ENCODE results near the gene BTN2A1. TPM values are rescaled to one million over a fixed set of nuclear protein-coding genes. Genes with fewer than 3 reads are reported as not detected.
A peak's percentile ranks its signal among the peaks of the same experiment; 100 is the strongest.
"Not testable (repeated sequence)": the region's sequence is repeated elsewhere in the genome, so short reads cannot be mapped to it uniquely, and the experiment has no call there.

The BTN2A1 gene
- total RNA-seq, 2 experiments from 2014 or later, result 45.2 to 46.7 TPM

DNA sequence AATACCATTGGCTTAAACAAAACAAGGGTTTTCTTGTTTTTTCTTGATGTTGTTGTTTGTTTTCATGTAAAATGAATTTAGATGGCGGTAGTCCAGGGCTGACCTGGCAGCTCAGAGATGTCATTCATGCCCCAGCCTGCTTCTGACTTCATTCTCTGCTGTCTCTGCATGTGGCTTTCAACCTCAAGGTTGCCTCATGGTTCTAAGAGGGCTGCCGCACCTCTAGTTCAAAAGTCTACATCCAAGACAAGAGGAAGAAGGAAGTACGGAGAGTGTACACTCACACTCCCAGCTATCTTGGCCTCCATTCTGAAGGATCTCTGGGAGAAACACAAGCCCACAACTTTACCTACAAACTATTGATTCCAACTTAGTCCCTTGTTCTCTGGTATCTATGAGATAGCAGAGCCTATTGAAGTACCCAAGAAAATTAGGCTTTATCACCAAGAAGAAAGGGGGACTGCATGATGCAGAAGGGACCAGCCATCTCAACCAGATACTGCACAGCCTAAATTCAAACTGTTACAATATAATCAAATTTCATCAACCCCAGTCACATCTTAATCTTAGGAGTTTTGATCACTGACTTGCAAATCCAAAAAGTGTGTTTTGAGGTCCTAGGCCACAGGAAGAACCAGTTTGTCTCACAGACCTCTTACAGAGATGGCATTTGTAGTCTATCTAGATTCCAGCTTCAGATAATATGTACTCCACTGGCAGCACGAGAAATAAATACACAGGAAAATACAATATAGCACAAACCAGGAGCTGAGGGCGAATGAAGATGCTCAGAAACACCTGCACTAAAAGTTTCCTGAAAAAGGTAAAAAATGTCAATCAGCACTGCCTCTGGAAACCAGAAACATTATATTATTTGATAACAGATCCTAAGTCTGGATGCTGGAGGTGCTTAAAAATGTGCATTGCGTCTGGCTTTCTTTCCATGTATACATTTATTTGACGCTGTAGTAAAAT is 18.3 kb upstream of the BTN2A1 start:
- Mint-ChIP-seq H3K9me3 (peaks cover 4% of the 10 kb centered on the region), H3K36me3 (peaks cover 5% of the 10 kb centered on the region), H3K27me3 (no peaks in the 10 kb centered on the region), H3K27ac (peak overlapping the region; percentile 95), H3K4me1 (peaks cover 22% of the 10 kb centered on the region), H3K4me3 (peak overlapping the region; percentile 98)
- ATAC-seq (ENCODE audit: low read depth) (no peak), DNase-seq (no peak)
- POLR2A ChIA-PET, result interaction anchor here (0.6 kb wide), 1 partner anchor 695 kb away, joined by 3 read pairs; no protein-coding TSS in a partner anchor

DNA sequence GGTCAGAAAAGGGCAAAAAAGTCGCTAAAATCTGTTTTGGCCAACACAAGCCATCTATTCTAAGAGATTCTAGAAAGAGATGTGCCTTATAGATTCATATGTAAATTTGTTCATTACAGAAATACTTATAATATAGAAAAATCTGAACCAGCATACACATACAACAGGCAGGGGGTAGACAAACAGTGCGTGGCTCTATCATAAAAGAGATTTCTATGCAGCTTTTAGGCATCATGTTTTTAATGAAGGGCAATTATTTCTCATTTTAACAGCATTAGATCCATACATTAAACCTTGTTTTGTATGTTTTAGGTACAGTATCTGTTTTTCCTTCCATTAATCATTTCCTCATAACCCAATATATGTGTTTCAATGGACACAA is 16.8 kb upstream of the BTN2A1 start:
- no peak for ATAC-seq (ENCODE audit: low read depth)
- no peaks in the 10 kb centered on the region for H3K27me3 Mint-ChIP-seq
- H3K36me3 Mint-ChIP-seq, result peaks cover 19% of the 10 kb centered on the region
- peaks cover 37% of the 10 kb centered on the region for H3K4me1 Mint-ChIP-seq
- POLR2A ChIA-PET, result interaction anchor here (1.2 kb wide), 1 partner anchor 33 kb away, joined by 6 read pairs; no protein-coding TSS in a partner anchor
- H3K27ac Mint-ChIP-seq, result peak overlapping the region; percentile 95
- peak overlapping the region; percentile 98 for H3K4me3 Mint-ChIP-seq
- DNase-seq, result no peak
- H3K9me3 Mint-ChIP-seq, result peaks cover 1% of the 10 kb centered on the region

DNA sequence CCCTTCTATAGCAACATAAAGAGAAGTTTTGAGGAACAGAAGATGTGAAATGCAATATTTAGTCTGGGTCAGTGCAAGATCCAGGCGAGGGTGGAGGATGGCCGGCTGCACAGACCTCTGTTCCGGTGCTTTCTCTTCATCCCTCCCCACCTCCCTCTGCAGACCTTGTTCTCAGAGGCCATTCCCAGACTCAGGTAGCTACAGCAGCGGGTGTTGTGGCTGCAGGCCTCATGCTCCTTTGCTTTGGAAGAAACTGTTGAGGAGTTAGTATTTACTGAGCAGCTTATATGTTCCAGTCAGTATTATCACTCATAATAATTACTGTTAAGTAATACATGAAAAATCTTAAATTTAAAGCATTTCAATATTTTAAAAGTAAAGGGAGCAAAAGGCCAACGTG is 15.8 kb upstream of the BTN2A1 start:
- Mint-ChIP-seq H3K27ac (peak overlapping the region; percentile 77), H3K36me3 (peaks cover 28% of the 10 kb centered on the region), H3K27me3 (no peaks in the 10 kb centered on the region), H3K9me3 (peaks cover 1% of the 10 kb centered on the region), H3K4me1 (peaks cover 43% of the 10 kb centered on the region), H3K4me3 (peak overlapping the region; percentile 91)
- no peak for DNase-seq
- ATAC-seq (ENCODE audit: low read depth), result no peak
- POLR2A ChIA-PET, result interaction anchor here (1.4 kb wide), 1 partner anchor 32 kb away, joined by 5 read pairs; no protein-coding TSS in a partner anchor

DNA sequence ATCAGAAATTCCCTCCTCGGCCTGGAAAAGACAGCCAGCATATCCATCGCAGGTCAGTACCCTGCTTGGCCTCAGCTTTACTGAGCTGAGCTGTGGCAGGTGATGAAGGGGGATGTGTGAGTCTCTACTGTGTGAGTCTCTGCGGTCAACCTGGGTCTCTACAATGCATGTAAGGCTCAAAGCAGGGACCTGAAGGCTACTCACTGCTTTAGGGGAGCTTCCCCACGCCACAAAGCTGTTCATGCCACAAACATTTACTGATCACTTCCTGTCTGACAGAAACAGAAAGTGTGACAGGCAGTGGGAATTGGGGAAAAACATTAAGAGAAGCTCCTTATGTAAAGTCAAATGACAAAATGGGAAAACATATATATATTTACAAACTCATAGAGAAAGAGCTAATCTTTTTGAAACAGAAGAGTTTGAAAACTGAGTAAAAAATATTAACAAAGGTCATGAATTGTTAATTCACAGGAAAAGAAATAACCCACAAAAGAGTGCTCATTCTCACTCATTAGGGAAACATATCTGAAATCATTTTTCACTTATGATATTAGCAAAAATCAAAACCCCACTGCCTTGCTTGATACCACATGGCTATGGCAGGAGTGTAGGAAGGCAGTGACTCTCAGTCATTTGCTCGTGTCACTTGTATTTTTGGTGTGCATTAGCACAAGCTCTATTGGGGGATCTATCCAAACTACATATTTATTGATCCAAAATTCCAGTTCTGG is 11.7 kb upstream of the BTN2A1 start:
- H3K4me3 Mint-ChIP-seq, result peak overlapping the region; percentile 61
- H3K4me1 Mint-ChIP-seq, result peaks cover 36% of the 10 kb centered on the region
- H3K27me3 Mint-ChIP-seq, result no peaks in the 10 kb centered on the region
- peaks cover 54% of the 10 kb centered on the region for H3K36me3 Mint-ChIP-seq
- peak overlapping the region; percentile 78 for H3K27ac Mint-ChIP-seq
- H3K9me3 Mint-ChIP-seq, result no peaks in the 10 kb centered on the region
- ATAC-seq (ENCODE audit: low read depth) (peak; percentile 70), DNase-seq (peak; percentile 33)
- POLR2A ChIA-PET, result interaction anchor here (0.6 to 1.3 kb wide), 4 partner anchors 28 to 125 kb away, joined by 3 to 7 read pairs (median 4); no protein-coding TSS in a partner anchor

DNA sequence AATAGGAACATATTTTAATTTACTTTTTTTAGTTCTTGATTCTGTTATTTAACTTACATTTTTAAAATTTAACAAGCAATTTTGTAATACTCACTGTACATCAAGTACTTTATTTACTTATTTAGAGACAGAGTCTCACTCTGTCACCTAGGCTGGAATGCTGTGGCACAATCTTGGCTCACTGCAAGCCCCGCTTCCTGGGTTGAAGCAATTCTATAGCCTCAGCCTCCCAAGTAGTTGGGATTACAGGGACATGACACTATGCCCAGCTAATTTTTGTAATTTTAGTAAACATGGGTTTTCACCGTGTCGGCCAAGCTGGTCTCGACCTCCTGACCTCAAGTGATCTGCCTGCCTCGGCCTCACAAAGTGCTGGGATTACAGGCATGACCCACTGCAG is 10.5 kb upstream of the BTN2A1 start:
- no peak overlapping the region for H3K4me3 Mint-ChIP-seq
- H3K27ac Mint-ChIP-seq, result no peak overlapping the region
- peaks cover 62% of the 10 kb centered on the region for H3K36me3 Mint-ChIP-seq
- DNase-seq (no peak), ATAC-seq (ENCODE audit: low read depth) (no peak)
- H3K9me3 Mint-ChIP-seq, result no peaks in the 10 kb centered on the region
- H3K4me1 Mint-ChIP-seq, result peaks cover 33% of the 10 kb centered on the region
- no peaks in the 10 kb centered on the region for H3K27me3 Mint-ChIP-seq
- POLR2A ChIA-PET, result no interaction called here

DNA sequence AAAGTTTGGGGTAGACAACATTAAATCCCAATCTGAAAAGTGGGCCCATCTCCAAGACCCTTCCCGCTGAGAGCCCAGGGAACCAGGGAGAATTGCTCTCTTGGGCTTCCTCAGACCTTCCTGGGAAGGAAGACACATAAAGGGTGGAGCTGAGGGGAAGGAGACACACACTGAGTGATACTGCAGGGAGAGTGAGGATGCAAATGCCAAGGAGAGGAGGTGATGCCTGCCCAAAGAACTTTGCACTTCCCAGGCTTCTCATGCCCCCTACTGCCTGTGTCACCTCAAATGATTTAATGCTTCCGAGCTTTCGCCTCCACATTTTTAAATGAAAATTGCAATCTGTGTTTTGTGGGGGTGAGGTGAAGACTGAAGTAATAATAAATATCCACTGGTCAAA is 7.5 kb upstream of the BTN2A1 start:
- H3K9me3 Mint-ChIP-seq, result no peaks in the 10 kb centered on the region
- H3K36me3 Mint-ChIP-seq, result peaks cover 50% of the 10 kb centered on the region
- H3K27me3 Mint-ChIP-seq, result no peaks in the 10 kb centered on the region
- no peak overlapping the region for H3K27ac Mint-ChIP-seq
- no peak for DNase-seq
- ATAC-seq (ENCODE audit: low read depth), result no peak
- H3K4me3 Mint-ChIP-seq, result no peak overlapping the region
- POLR2A ChIA-PET, result interaction anchor here (0.6 kb wide), 1 partner anchor 85 kb away, joined by 3 read pairs; no protein-coding TSS in a partner anchor
- H3K4me1 Mint-ChIP-seq, result peaks cover 13% of the 10 kb centered on the region

DNA sequence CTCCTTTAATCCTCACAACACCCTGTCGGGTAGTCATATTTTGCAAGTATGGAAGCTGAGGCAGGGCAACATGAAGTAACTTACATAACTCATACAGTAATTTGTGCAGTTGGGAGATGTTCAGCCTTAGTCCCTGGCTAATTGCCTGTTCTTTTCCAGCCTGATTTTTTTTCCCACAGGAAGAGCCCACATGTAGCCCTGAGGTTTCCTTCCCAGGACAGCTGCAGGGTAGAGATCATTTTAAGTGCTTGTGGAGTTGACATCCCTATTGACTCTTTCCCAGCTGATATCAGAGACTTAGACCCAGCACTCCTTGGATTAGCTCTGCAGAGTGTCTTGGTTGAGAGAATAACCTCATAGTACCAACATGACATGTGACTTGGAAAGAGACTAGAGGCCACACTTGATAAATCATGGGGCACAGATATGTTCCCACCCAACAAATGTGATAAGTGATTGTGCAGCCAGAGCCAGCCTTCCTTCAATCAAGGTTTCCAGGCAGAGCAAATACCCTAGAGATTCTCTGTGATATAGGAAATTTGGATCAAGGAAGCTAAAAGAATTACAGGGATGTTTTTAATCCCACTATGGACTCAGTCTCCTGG is 5.0 kb upstream of the BTN2A1 start:
- Mint-ChIP-seq H3K4me3 (no peak overlapping the region), H3K36me3 (peaks cover 31% of the 10 kb centered on the region), H3K27ac (no peak overlapping the region), H3K27me3 (no peaks in the 10 kb centered on the region), H3K9me3 (no peaks in the 10 kb centered on the region), H3K4me1 (peaks cover 11% of the 10 kb centered on the region)
- POLR2A ChIA-PET, result no interaction called here
- ATAC-seq (ENCODE audit: low read depth) (no peak), DNase-seq (no peak)

DNA sequence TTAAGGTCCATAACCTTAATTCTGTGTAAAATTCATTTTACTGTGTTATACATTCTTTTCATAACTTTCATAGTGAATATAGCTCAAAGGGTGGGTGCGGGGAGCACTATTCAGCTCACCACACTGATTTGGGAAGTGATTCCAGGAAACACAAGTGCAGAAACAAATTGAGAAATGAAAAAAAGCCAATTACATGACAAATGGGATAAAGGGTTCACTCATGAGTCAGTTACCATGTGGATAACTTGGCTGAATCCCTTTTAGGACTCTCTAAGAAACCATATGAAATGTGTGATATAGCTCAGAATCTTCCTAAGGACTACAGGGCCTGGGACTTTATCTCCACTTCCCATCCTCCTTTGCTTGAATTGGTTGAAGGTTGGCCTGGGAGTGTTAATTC is 3.1 kb upstream of the BTN2A1 start:
- ATAC-seq (ENCODE audit: low read depth) (no peak), DNase-seq (no peak)
- no peak overlapping the region for H3K27ac Mint-ChIP-seq
- no peaks in the 10 kb centered on the region for H3K9me3 Mint-ChIP-seq
- H3K4me3 Mint-ChIP-seq, result no peak overlapping the region
- no peaks in the 10 kb centered on the region for H3K27me3 Mint-ChIP-seq
- H3K36me3 Mint-ChIP-seq, result peaks cover 25% of the 10 kb centered on the region
- H3K4me1 Mint-ChIP-seq, result peaks cover 21% of the 10 kb centered on the region
- POLR2A ChIA-PET, result interaction anchor here (0.7 to 2.2 kb wide), 3 partner anchors 19 to 122 kb away, joined by 3 to 8 read pairs (median 5); partner anchors contain the start of gene HMGN4

DNA sequence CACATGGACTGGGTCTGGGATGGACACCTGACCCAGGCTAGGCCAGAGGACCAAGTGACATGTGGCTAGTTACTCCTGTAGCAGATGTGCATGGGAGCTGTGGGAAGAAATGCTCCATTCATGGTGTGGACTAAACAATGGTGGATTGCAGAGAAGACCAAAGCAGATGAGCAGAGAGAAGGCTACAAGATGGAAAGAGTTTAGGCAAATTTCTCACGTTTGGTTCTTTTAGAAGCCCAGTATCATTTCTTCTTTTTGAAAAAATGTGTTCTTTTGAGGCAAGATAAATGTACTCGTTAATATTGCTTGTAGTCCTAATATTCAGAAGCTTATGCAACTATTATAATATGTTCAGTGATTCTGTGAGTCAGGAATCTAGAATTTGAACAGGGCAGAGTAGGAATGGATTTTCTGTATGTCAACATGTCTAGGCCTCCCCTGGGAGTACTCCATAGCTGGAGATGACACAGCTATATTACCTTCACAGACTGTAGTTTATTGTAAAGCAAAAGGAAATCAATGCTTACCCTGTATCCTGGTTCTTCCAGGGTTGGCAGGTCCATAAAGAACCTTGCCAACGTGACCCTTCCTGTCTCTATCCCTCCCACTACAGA is 2.3 kb upstream of the BTN2A1 start:
- Mint-ChIP-seq H3K36me3 (peaks cover 25% of the 10 kb centered on the region), H3K27me3 (no peaks in the 10 kb centered on the region), H3K27ac (peak overlapping the region; percentile 5), H3K4me3 (no peak overlapping the region), H3K4me1 (peaks cover 30% of the 10 kb centered on the region), H3K9me3 (no peaks in the 10 kb centered on the region)
- POLR2A ChIA-PET, result interaction anchor here (0.6 to 2.2 kb wide), 3 partner anchors 18 to 83 kb away, joined by 3 to 8 read pairs (median 6); partner anchors contain the start of gene HMGN4
- ATAC-seq (ENCODE audit: low read depth), result no peak
- no peak for DNase-seq

DNA sequence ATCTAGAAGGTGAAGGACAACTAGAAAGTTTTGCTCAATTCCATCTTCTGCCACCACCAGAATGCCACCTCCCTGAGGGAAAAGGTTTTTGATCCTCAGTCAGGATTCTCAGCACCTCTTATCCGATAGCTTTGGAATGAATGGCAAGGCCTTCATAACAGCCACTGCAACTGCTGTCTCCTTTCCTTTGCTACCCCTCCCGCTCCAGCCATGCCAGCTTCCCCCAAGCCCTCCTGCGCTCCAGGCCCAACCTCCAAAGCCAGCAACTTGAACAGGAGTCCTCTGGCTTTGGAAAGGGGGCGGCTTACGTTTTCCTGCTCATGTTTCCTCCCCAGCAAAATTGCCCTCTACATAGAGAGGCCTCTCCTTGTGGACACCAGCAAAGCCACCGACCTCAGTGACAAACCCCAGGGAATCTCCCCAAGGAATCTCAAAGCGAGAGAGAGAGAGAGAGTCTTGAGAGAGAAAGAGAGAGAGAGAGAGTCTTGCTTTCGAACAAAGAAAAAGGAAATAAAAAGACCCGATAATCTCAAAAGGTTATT is 420 bp upstream of the BTN2A1 start:
- Mint-ChIP-seq H3K4me3 (peak overlapping the region; percentile 96), H3K27me3 (no peaks in the 10 kb centered on the region), H3K27ac (peak overlapping the region; percentile 93), H3K9me3 (no peaks in the 10 kb centered on the region), H3K36me3 (peaks cover 28% of the 10 kb centered on the region), H3K4me1 (peaks cover 40% of the 10 kb centered on the region)
- ATAC-seq (ENCODE audit: low read depth) (peak; percentile 12), DNase-seq (no peak)
- POLR2A ChIA-PET, result interaction anchor here (1.2 kb wide), 1 partner anchor 17 kb away, joined by 10 read pairs; no protein-coding TSS in a partner anchor

DNA sequence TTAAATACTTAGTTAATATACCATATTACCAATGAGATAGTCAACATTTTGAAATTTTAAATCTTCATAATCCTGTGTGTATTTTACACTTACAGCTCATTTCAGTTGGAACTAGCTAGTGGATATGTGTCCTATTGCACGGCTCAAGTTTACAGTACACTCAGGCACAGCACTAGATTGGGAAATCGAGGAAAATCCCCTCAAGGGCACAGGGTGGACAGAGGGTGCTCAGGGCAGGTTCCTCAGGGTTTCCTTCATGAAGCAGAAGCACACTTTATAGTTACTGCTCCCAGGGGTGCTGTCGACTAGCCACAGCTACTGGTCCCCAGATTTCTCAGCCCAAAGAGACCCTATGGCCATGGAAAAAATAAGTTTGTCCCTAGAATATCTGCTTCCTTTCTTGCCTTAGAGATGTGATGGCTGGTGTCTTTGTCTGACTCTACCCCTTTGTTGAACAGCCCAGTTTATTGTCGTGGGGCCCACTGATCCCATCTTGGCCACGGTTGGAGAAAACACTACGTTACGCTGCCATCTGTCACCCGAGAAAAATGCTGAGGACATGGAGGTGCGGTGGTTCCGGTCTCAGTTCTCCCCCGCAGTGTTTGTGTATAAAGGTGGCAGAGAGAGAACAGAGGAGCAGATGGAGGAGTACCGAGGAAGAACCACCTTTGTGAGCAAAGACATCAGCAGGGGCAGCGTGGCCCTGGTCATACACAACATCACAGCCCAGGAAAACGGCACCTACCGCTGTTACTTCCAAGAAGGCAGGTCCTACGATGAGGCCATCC is 1.5 kb downstream of the BTN2A1 start:
- H3K4me1 Mint-ChIP-seq, result peaks cover 49% of the 10 kb centered on the region
- POLR2A ChIA-PET, result no interaction called here
- H3K27me3 Mint-ChIP-seq, result no peaks in the 10 kb centered on the region
- peaks cover 44% of the 10 kb centered on the region for H3K36me3 Mint-ChIP-seq
- DNase-seq (no peak), ATAC-seq (ENCODE audit: low read depth) (no peak)
- H3K27ac Mint-ChIP-seq, result peak overlapping the region; percentile 74
- no peaks in the 10 kb centered on the region for H3K9me3 Mint-ChIP-seq
- peak overlapping the region; percentile 76 for H3K4me3 Mint-ChIP-seq

DNA sequence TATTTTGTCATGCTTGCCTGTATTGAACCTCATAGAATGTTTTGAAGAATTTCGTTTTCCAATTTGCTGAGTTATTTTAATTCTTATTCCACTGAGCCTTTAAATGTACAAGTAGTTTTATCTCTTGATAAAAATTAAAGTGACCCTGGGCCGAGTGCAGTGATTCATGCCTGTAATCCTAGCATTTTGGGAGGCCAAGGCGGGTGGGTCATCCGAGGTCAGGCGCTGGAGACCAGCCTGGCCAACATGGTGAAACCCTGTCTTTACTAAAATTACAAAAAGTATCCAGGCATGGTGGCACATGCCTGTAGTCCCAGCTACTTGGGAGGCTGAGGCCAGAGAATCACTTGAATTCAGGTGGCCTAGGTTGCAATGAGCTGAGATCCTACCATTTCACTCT is 3.6 kb downstream of the BTN2A1 start:
- POLR2A ChIA-PET, DNase-seq: not testable (repeated sequence)

More for the DNA sequence above, 3.6 kb downstream of the BTN2A1 start:
- H3K27ac Mint-ChIP-seq; H3K27me3 Mint-ChIP-seq; ATAC-seq (ENCODE audit: low read depth); H3K9me3 Mint-ChIP-seq; H3K4me3 Mint-ChIP-seq: not testable (repeated sequence)
- Mint-ChIP-seq H3K4me1 (peaks cover 52% of the 10 kb centered on the region), H3K36me3 (peaks cover 59% of the 10 kb centered on the region)
